Measurements from ENCODE around the gene UBE2O.

DNA sequence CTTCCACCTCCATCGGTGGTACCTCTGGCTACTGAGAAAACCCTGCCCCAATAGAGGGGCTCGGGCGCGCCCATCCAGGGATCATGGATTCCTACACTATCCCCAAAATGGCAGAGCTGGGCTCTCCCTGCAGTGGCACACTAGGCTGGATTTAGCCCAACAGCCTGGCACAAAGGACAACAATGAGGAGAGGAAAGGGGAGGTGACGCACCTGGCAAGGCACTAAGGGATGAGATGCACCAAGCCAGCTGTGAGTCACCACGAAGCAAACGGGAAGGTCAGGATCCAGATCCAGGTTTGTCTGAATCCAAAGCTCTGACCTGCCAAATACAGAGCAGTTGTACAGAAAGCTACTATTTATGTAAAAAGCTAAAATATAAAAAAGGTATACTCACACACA, 18.1 kb downstream of the UBE2O start:
- TF ChIP-seq EZH2phosphoT487 (IDR thresholded peaks at IDR 0.05; ENCODE audit: insufficient read depth, low read depth), result no peak
- TF ChIP-seq EZH2 (IDR thresholded peaks at IDR 0.05; ENCODE audit: insufficient read depth, poor library complexity, severe bottlenecking), result no peak
